GM13976 (cell line): ENCODE results near the gene BTBD16.

Experiments used
- DNase-seq: peaks from one replicate; pipeline ENCODE4 v3.0.0; 2012; ENCODE audit warnings: low spot score
- CTCF ChIP-seq: IDR thresholded peaks from 2 replicates; pipeline ENCODE4 v1.5.1; 2012; ENCODE audit warnings: borderline replicate concordance, mild to moderate bottlenecking; ENCODE audit not compliant: insufficient read depth; ENCODE audit errors: extremely low read depth, missing control alignments, control extremely low read depth
- in situ Hi-C: fragments of 300-500 bp; cut with MboI; formaldehyde crosslinking; loops from one replicate; pipeline ENCODE4 v1.12.0; 2022; ENCODE audit warnings: low sequenced_read_pairs, mixed read lengths, inconsistent platforms; ENCODE audit not compliant: unreplicated experiment

The BTBD16 gene

DNA sequence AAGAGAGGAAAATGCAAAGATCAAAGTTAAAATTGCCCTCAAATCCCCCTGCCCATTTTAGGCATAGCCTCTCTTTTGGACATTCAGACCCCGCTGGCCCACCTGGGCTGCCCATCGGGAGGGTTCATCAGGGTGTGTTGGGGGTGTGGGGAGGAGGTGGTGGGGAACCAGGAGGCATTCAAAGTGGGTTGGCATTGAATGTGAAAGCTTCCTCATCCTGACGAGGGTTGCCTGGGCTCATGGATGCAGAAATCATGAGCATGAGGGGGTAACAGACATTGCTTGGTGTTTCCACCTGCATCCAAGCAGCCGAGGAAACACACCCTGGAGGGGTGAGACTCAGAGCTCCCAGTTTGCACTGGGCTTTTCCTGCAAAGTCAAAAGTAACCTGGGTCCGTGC lies 20.6 kb downstream of the BTBD16 start:
- in situ Hi-C loops, result loop anchor here (25.0 kb wide), 1 partner anchor 271 kb away; the partner anchor contains the start of gene DMBT1
- no peak for TF ChIP-seq CTCF
- DNase-seq, result no peak

DNA sequence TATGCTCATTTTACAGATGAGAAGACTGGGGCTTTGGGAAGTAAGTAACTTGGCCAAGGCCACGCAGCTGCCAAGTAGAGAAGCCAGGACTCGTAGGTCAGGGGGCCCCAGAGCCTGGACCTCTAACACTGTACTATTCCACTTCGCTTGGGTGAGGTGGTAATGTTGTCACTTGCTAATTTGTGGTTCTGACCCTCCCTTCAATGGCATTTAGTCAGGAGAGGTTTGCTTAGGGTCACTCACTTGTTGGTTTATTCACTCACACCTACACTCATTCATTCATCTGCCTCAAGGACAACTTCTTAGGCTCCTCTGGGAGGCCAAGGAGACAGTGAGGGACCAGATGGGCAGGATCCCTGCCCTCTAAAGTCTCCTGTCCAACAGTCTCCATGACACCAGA lies 21.3 kb downstream of the BTBD16 start:
- TF ChIP-seq CTCF, result no peak
- in situ Hi-C loops, result loop anchor here (25.0 kb wide), 1 partner anchor 270 kb away; the partner anchor contains the start of gene DMBT1
- no peak for DNase-seq

DNA sequence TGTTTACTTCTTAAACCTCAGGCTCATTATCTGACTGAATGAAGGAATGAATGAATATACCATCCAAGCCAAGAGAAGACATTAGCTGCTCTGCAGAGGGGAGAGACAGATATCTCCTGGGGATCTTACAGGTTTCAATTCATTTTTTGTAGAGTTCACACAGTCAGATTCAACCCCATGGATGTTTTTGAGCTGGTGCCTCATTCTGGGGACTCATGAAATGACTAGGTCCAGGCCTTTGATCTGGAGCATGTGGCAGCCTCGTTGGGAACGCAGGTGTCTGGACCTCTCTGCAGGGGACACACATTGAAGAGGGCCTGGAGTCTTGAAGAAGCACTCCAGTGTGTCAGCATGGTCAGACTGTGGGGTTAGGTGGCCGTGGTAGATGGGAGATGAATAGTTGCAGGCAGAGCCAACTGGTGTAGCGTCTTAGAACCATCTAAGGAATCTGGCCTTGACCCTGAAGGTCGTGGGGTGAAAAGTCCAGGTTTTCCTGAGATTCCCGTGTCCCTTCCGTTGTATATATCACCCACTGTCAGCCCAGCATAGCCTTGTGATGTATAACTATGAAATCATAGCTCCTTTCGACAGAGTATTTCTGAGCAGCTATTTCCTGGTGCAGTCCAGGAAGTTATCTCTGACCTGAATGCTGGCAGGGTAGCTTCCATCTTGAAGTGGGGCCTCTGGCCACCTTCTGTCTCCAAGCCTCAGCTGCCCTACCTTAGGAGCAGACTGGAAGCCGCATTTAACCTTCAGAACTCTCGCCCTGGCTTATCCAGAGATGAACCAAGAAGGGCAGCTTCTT lies 22.3 kb downstream of the BTBD16 start:
- in situ Hi-C loops, result loop anchor here (25.0 kb wide), 1 partner anchor 269 kb away; the partner anchor contains the start of gene DMBT1
- TF ChIP-seq CTCF, result no peak
- DNase-seq, result peak; percentile 43

GRCh38 chr10:122293961-122294380 lies 22.9 kb downstream of the BTBD16 start:
- no peak for DNase-seq
- in situ Hi-C loops, result loop anchor here (25.0 kb wide), 1 partner anchor 268 kb away; the partner anchor contains the start of gene DMBT1
- no peak for TF ChIP-seq CTCF

DNA sequence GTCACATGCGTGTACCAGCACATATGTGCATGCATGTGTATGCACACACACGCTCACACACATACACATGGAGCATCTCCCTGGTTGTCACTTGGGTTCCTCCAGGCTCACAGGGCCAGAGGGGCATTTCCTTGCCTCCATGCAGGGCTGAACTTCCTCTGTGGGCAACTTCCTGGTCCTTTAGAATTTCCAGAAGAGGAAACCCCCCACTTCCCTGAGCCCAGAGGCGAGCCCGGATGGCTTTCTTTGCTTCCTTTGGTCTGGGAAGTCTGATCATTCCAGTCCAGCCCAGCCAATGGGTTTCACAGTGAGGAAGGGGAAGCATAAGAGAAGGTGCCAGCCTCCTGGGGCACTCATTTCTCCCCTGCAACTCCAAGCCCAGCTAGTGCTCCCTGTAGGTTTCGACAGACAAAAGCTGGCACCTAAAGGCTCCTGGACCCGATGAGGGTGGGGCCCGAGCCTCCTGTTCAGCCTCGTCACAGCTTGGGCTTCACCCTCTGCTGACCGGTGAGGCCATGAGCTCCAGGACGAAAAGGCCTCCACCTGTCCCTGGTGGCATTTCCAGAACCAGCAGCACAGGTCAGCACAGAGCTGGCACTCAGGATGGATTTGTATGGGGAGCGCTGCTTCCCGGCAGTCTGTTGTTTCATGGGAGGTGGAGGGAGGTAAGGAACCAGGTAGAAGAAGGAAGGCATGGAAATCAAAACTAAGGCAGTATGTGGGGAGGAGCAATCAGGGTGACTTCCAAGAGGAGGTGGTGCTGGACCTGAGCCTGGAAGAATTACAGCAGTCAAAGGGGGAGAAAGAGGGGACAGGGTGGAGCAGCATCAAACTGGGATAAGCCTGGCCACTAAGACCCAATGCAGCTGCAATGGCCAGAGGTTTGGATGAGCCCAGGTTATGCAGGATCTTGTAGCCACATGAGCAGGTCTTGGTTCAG lies 23.7 kb downstream of the BTBD16 start:
- no peak for TF ChIP-seq CTCF
- no peak for DNase-seq
- in situ Hi-C loops, result loop anchor here (5.0 to 25.0 kb wide), 2 partner anchors 138 to 268 kb away; partner anchors contain the start of gene DMBT1

DNA sequence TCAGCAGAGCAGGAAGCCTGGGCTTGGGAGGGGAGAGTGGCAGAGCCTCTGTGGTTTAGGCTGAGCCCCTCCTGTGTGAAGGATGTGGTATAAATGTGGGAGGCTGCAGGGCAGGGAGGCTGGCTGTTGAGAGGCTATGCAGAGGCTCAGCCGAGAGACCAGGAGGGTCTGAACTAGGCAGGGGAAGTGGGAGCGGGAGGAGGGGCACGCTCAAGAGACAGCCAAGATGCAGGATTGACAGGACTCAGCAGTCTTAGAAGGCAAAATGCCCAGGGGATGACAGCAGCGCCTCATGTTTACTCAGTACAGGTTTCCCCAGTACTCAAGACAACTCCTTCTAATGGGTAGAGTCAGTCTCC lies 24.3 kb downstream of the BTBD16 start:
- in situ Hi-C loops, result loop anchor here (5.0 to 25.0 kb wide), 2 partner anchors 137 to 267 kb away; partner anchors contain the start of gene DMBT1
- no peak for DNase-seq
- no peak for TF ChIP-seq CTCF
